HepG2 (cell line): ENCODE data around the gene EIF5A2. TPM values are rescaled to one million over a fixed set of nuclear protein-coding genes. Genes with fewer than 3 reads are reported as not detected.

Source experiments
- AGO1 ChIP-seq: fragments of 200-400 bp; formaldehyde crosslinking; IDR thresholded peaks from 2 replicates; pipeline ENCODE4 v1.6.1; 2017; ENCODE audit warnings: mild to moderate bottlenecking, low read depth, low read length, moderate library complexity; ENCODE audit not compliant: poor library complexity, severe bottlenecking
- CREM ChIP-seq, 2 experiments: sonication (generic) in 1 of 2; formaldehyde crosslinking in 1 of 2; IDR thresholded peaks; 2 replicates each; pipeline versions ENCODE4 v1.4.0 to v1.6.1; 2016 to 2020; ENCODE audit warnings: antibody characterized with exemption in 1 of 2, mild to moderate bottlenecking in 1 of 2, missing genetic modification reagents in 1 of 2
- GABPA ChIP-seq, 2 experiments: IDR thresholded peaks; 2 replicates each; pipeline ENCODE4 v1.6.1; 2011 to 2016; ENCODE audit warnings: low read depth in 2 of 2, low read length in 1 of 2, missing biosample characterization in 1 of 2, missing genetic modification characterization in 1 of 2
- KMT2A ChIP-seq: sonication (generic); formaldehyde crosslinking; IDR thresholded peaks from 2 replicates; pipeline ENCODE4 v1.4.0; 2020; ENCODE audit warnings: missing genetic modification reagents
- PHF8 ChIP-seq: sonication (generic); formaldehyde crosslinking; IDR thresholded peaks from 2 replicates; pipeline ENCODE4 v1.5.0; 2020; ENCODE audit warnings: missing genetic modification reagents
- SRY ChIP-seq: sonication (generic); formaldehyde crosslinking; IDR thresholded peaks from 2 replicates; pipeline ENCODE4 v1.8.0; 2022; ENCODE audit warnings: mild to moderate bottlenecking, missing genetic modification reagents
- TBX3 ChIP-seq: fragments of 450-650 bp; IDR thresholded peaks from 2 replicates; pipeline ENCODE4 v1.6.1; 2017; ENCODE audit warnings: antibody characterized with exemption, mild to moderate bottlenecking, inconsistent platforms, borderline replicate concordance
- ZNF329 ChIP-seq: sonication (generic); formaldehyde crosslinking; IDR thresholded peaks from 2 replicates; pipeline ENCODE4 v1.9.0; 2021; ENCODE audit warnings: low read depth, mild to moderate bottlenecking, missing genetic modification reagents
- ZNF34 ChIP-seq: sonication (generic); formaldehyde crosslinking; IDR thresholded peaks from 2 replicates; pipeline ENCODE4 v1.4.0; 2020; ENCODE audit warnings: mild to moderate bottlenecking, missing genetic modification reagents, borderline replicate concordance
- ZNF775 ChIP-seq: sonication (generic); formaldehyde crosslinking; IDR thresholded peaks from 2 replicates; pipeline ENCODE4 v1.4.0; 2020; ENCODE audit warnings: missing genetic modification reagents, mild to moderate bottlenecking, moderate library complexity, borderline replicate concordance
- ZNF777 ChIP-seq: sonication (generic); formaldehyde crosslinking; IDR thresholded peaks from 2 replicates; pipeline ENCODE4 v1.4.0; 2020; ENCODE audit warnings: missing genetic modification reagents
- polyA plus RNA-seq, 8 experiments: library from polyadenylated mRNA; depleted of rRNA in 3 of 8; stranded (reverse) in 7 of 8; unstranded in 1 of 8; fragments of >200 nt; fragmentation: Illumina TruSeq in 4 of 8; extraction: Trizol in 4 of 8; gene quantifications; 2 replicates each; pipeline versions ENCODE4 v1.2.1 to v1.2.3, GENCODE V29; 2011 to 2016; ENCODE audit warnings: low read depth in 4 of 8, missing spikeins in 1 of 8, mixed read lengths in 1 of 8; ENCODE audit not compliant: insufficient read depth in 1 of 8
- total RNA-seq, 5 experiments: library from RNA; depleted of rRNA; stranded (reverse); fragments of >200 nt; fragmentation: Illumina TruSeq; extraction: Trizol; gene quantifications; 2 replicates each; pipeline ENCODE4 v1.2.3, GENCODE V29; 2016; ENCODE audit warnings: low read depth in 1 of 5
- TF ChIP-seq, protein P1 (sequence below): sonication (generic); formaldehyde crosslinking; IDR thresholded peaks from 2 replicates; pipeline ENCODE4; 2020; ENCODE audit warnings: missing genetic modification reagents, mild to moderate bottlenecking, borderline replicate concordance
- TF ChIP-seq, protein P2 (sequence below): sonication (generic); formaldehyde crosslinking; IDR thresholded peaks from 2 replicates; pipeline ENCODE4 v1.4.0; 2020; ENCODE audit warnings: mild to moderate bottlenecking, missing genetic modification reagents
- TF ChIP-seq, protein P3 (sequence below): sonication (generic); formaldehyde crosslinking; IDR thresholded peaks from 2 replicates; pipeline ENCODE4 v1.4.0; 2020; ENCODE audit warnings: missing genetic modification reagents
- TF ChIP-seq, protein P4 (sequence below): sonication (generic); formaldehyde crosslinking; IDR thresholded peaks from 2 replicates; pipeline ENCODE4 v1.4.0; 2020; ENCODE audit warnings: missing genetic modification reagents
- TF ChIP-seq, protein P5 (sequence below): sonication (generic); formaldehyde crosslinking; IDR thresholded peaks from 2 replicates; pipeline ENCODE4 v1.5.1; 2020; ENCODE audit warnings: mild to moderate bottlenecking, missing genetic modification reagents, moderate library complexity

EIF5A2 gene
- total and polyA plus RNA-seq, 2 of the 13 experiments (the other 11 are each of a cell fraction or from before 2014, with no cell fraction given) = 3.5 to 9.4 TPM

DNA sequence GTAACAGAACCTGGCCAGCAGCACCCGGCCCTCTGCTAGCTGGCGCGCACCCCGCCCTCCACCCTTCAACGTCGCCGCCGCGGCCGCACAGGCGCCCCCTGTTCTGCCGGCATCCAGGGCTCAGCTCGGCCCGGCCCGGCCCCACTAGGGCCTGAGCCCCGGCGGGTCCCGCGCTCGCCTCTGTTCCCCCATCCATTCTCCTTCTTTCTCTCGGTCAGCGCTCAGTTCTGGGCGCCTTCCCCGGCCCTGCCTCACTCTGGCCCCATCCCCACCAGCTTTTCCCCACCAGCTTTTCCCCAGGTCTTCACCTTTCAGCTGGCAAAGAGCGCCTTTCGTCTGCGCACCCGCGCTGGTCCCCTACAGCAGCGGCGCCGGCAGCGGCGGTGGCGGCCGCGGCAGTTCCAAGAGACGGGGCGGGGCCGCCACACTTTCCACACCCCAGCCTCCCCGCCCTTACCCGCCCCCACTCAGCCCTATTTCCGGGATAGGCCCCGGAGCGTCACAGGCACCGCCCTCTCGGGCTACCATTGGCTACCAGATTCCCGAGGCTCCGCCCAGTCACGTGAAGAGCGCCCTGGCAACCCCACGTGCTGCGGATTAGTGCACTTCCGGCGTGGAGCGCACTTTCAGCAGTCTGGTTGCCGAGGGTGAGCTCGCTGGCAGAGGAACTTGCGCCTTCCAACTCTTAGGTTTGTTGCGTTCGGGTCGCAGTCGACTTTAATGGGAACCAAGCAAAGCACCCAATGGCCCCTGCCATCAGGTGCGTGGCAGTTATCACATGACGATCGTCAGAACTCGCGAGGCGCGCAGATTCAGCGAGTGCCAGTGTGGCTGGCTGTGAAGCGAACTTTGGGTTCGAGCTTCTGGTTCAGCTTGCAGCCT, at the start of gene EIF5A2 (continued):
- TF ChIP-seq PHF8 = peak; percentile 58; the same call in 1 of the 2 replicates
- TF ChIP-seq ZNF34 (CRISPR knock-in tag) = peak; percentile 69; the same call in 1 of the 2 replicates
- TF ChIP-seq, protein P1, sequence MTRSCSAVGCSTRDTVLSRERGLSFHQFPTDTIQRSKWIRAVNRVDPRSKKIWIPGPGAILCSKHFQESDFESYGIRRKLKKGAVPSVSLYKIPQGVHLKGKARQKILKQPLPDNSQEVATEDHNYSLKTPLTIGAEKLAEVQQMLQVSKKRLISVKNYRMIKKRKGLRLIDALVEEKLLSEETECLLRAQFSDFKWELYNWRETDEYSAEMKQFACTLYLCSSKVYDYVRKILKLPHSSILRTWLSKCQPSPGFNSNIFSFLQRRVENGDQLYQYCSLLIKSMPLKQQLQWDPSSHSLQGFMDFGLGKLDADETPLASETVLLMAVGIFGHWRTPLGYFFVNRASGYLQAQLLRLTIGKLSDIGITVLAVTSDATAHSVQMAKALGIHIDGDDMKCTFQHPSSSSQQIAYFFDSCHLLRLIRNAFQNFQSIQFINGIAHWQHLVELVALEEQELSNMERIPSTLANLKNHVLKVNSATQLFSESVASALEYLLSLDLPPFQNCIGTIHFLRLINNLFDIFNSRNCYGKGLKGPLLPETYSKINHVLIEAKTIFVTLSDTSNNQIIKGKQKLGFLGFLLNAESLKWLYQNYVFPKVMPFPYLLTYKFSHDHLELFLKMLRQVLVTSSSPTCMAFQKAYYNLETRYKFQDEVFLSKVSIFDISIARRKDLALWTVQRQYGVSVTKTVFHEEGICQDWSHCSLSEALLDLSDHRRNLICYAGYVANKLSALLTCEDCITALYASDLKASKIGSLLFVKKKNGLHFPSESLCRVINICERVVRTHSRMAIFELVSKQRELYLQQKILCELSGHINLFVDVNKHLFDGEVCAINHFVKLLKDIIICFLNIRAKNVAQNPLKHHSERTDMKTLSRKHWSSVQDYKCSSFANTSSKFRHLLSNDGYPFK (CRISPR knock-in tag) = peak; percentile 37; the same call in 1 of the 2 replicates
- TF ChIP-seq TBX3 = peak; percentile 48; the same call in 1 of the 2 replicates
- peak; percentile 56; the same call in 1 of the 2 replicates for TF ChIP-seq SRY (CRISPR knock-in tag)
- peak; percentile 9; the same call in 1 of the 2 replicates for TF ChIP-seq CREM (IDR thresholded peaks at IDR 0.05)
- TF ChIP-seq CREM (CRISPR knock-in tag; IDR thresholded peaks at IDR 0.05) = no peak
- peak; percentile 57; the same call in 1 of the 2 replicates for TF ChIP-seq KMT2A (CRISPR knock-in tag)
- TF ChIP-seq GABPA (IDR thresholded peaks at IDR 0.05; ENCODE audit: low read depth, low read length) = peak; percentile 42; the same call in 1 of the 2 replicates
- peak; percentile 88 for TF ChIP-seq GABPA (CRISPR knock-in tag; IDR thresholded peaks at IDR 0.05; ENCODE audit: low read depth)
- TF ChIP-seq ZNF329 (CRISPR knock-in tag) = peak; percentile 34; the same call in 1 of the 2 replicates
- TF ChIP-seq AGO1 = peak; percentile 74
- TF ChIP-seq, protein P2, sequence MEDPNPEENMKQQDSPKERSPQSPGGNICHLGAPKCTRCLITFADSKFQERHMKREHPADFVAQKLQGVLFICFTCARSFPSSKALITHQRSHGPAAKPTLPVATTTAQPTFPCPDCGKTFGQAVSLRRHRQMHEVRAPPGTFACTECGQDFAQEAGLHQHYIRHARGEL (CRISPR knock-in tag) = 0 out of 2 replicates have a peak, but pooled peaks have one; percentile 33
- TF ChIP-seq, protein P3, sequence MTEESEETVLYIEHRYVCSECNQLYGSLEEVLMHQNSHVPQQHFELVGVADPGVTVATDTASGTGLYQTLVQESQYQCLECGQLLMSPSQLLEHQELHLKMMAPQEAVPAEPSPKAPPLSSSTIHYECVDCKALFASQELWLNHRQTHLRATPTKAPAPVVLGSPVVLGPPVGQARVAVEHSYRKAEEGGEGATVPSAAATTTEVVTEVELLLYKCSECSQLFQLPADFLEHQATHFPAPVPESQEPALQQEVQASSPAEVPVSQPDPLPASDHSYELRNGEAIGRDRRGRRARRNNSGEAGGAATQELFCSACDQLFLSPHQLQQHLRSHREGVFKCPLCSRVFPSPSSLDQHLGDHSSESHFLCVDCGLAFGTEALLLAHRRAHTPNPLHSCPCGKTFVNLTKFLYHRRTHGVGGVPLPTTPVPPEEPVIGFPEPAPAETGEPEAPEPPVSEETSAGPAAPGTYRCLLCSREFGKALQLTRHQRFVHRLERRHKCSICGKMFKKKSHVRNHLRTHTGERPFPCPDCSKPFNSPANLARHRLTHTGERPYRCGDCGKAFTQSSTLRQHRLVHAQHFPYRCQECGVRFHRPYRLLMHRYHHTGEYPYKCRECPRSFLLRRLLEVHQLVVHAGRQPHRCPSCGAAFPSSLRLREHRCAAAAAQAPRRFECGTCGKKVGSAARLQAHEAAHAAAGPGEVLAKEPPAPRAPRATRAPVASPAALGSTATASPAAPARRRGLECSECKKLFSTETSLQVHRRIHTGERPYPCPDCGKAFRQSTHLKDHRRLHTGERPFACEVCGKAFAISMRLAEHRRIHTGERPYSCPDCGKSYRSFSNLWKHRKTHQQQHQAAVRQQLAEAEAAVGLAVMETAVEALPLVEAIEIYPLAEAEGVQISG (CRISPR knock-in tag) = peak; percentile 57; the same call in 1 of the 2 replicates
- TF ChIP-seq, protein P4, sequence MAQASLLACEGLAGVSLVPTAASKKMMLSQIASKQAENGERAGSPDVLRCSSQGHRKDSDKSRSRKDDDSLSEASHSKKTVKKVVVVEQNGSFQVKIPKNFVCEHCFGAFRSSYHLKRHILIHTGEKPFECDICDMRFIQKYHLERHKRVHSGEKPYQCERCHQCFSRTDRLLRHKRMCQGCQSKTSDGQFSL (CRISPR knock-in tag) = no peak
- no peak for TF ChIP-seq ZNF775 (CRISPR knock-in tag)
- peak; percentile 57; the same call in 1 of the 2 replicates for TF ChIP-seq ZNF777
- TF ChIP-seq, protein P5, sequence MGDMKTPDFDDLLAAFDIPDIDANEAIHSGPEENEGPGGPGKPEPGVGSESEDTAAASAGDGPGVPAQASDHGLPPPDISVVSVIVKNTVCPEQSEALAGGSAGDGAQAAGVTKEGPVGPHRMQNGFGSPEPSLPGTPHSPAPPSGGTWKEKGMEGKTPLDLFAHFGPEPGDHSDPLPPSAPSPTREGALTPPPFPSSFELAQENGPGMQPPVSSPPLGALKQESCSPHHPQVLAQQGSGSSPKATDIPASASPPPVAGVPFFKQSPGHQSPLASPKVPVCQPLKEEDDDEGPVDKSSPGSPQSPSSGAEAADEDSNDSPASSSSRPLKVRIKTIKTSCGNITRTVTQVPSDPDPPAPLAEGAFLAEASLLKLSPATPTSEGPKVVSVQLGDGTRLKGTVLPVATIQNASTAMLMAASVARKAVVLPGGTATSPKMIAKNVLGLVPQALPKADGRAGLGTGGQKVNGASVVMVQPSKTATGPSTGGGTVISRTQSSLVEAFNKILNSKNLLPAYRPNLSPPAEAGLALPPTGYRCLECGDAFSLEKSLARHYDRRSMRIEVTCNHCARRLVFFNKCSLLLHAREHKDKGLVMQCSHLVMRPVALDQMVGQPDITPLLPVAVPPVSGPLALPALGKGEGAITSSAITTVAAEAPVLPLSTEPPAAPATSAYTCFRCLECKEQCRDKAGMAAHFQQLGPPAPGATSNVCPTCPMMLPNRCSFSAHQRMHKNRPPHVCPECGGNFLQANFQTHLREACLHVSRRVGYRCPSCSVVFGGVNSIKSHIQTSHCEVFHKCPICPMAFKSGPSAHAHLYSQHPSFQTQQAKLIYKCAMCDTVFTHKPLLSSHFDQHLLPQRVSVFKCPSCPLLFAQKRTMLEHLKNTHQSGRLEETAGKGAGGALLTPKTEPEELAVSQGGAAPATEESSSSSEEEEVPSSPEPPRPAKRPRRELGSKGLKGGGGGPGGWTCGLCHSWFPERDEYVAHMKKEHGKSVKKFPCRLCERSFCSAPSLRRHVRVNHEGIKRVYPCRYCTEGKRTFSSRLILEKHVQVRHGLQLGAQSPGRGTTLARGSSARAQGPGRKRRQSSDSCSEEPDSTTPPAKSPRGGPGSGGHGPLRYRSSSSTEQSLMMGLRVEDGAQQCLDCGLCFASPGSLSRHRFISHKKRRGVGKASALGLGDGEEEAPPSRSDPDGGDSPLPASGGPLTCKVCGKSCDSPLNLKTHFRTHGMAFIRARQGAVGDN = peak; percentile 94
